Colonic mucosa (tissue), 4 donors: ENCODE results near the gene CFDP1. TPM values are rescaled to one million over a fixed set of nuclear protein-coding genes. Genes with fewer than 3 reads are reported as not detected.

Experiments
- DNase-seq: peaks from one replicate; pipeline ENCODE4 v3.0.0-alpha.2; 2020
- H3K27ac ChIP-seq: fragments of 200-600 bp; one replicate; pipeline ENCODE4 v1.8.0; 2021
- H3K27me3 ChIP-seq: fragments of 200-600 bp; one replicate; pipeline ENCODE4 v1.8.0; 2021
- H3K36me3 ChIP-seq: fragments of 200-600 bp; one replicate; pipeline ENCODE4 v1.8.0; 2021
- H3K4me1 ChIP-seq: fragments of 200-600 bp; one replicate; pipeline ENCODE4 v1.8.0; 2021; ENCODE audit warnings: mild to moderate bottlenecking
- H3K4me3 ChIP-seq: fragments of 200-600 bp; one replicate; pipeline ENCODE4 v1.8.0; 2021
- H3K9ac ChIP-seq, 2 donors: one replicate each; pipeline ENCODE4 v1.7.0; 2013; ENCODE audit warnings: control low read depth in 2 of 2, low read depth in 2 of 2, low read length in 2 of 2
- H3K9me3 ChIP-seq: fragments of 200-600 bp; one replicate; pipeline ENCODE4 v1.8.0; 2021
- CTCF ChIP-seq: fragments of 200-600 bp; IDR thresholded peaks from one replicate; pipeline ENCODE4 v1.8.0; 2022; ENCODE audit warnings: antibody characterized with exemption, mild to moderate bottlenecking
- intact Hi-C: fragments of 100-400 bp; cut with DNase I; formaldehyde crosslinking; loops from one replicate; pipeline ENCODE4 v1.14.1; 2022
- total RNA-seq, 2 donors: library from RNA; stranded (reverse); fragmentation: NEBNext Ultra II Directional in 1 of 2; extraction: Animal tissue kit (Norgen Biotek cat#: 25700) in 1 of 2; gene quantifications; one replicate each; pipeline ENCODE4 v1.2.1, GENCODE V29; 2021
- donor health status: healthy.
- donor health status: DM: no; HTN: no; CAD: no.
- donor health status: DM: no; HTN: no; CAD: no.

The CFDP1 gene
- total RNA-seq, 2 donors from 2014 or later: 61.6 to 75.8 TPM

- no peak overlapping the region for H3K9ac ChIP-seq
- no peaks in the 10 kb centered on the region for H3K27me3 ChIP-seq
- intact Hi-C loops: loop anchor here (10.0 kb wide), 1 partner anchor 146 kb away; the partner anchor contains the start of gene ADAT1
These were observed 45.4 kb upstream of the CFDP1 start for GRCh38 chr16:75478480-75479345.

GRCh38 chr16:75477680-75478473 is 44.6 kb upstream of the CFDP1 start:
- Histone ChIP-seq H3K27ac (no peak overlapping the region), H3K9ac (no peak overlapping the region), H3K27me3 (no peaks in the 10 kb centered on the region), H3K9me3 (no peaks in the 10 kb centered on the region), H3K4me1 (no peaks in the 10 kb centered on the region), H3K36me3 (no peaks in the 10 kb centered on the region), H3K4me3 (no peak overlapping the region)
- no peak for DNase-seq
- TF ChIP-seq CTCF: no peak
- intact Hi-C loops: loop anchor here (10.0 kb wide), 1 partner anchor 147 kb away; the partner anchor contains the start of gene ADAT1

More at GRCh38 chr16:75478480-75479345, 45.4 kb upstream of the CFDP1 start:
- H3K4me1 ChIP-seq: no peaks in the 10 kb centered on the region
- no peak for DNase-seq
- no peaks in the 10 kb centered on the region for H3K36me3 ChIP-seq
- H3K27ac ChIP-seq: no peak overlapping the region
- H3K4me3 ChIP-seq: no peak overlapping the region
- H3K9me3 ChIP-seq: no peaks in the 10 kb centered on the region
- no peak for TF ChIP-seq CTCF

GRCh38 chr16:75476817-75477216 is 43.5 kb upstream of the CFDP1 start:
- intact Hi-C loops: loop anchor here (10.0 kb wide), 1 partner anchor 148 kb away; the partner anchor contains the start of gene ADAT1
- Histone ChIP-seq H3K27me3 (no peaks in the 10 kb centered on the region), H3K4me1 (no peaks in the 10 kb centered on the region), H3K9ac (no peak overlapping the region), H3K4me3 (no peak overlapping the region), H3K36me3 (no peaks in the 10 kb centered on the region), H3K9me3 (no peaks in the 10 kb centered on the region), H3K27ac (no peak overlapping the region)
- no peak for DNase-seq
- no peak for TF ChIP-seq CTCF

- Histone ChIP-seq H3K27me3 (no peaks in the 10 kb centered on the region), H3K27ac (no peak overlapping the region), H3K36me3 (no peaks in the 10 kb centered on the region), H3K4me1 (no peaks in the 10 kb centered on the region), H3K9ac (no peak overlapping the region), H3K4me3 (no peak overlapping the region), H3K9me3 (no peaks in the 10 kb centered on the region)
- no peak for DNase-seq
- TF ChIP-seq CTCF: no peak
- intact Hi-C loops: loop anchor here (10.0 kb wide), 1 partner anchor 149 kb away; the partner anchor contains the start of gene ADAT1
These were observed 42.1 kb upstream of the CFDP1 start for GRCh38 chr16:75475420-75475847.
